ENCODE results near the gene CTDSPL2.
A peak's percentile ranks its signal among the peaks of the same experiment; 100 is the strongest.

- TF ChIP-seq POLR2A (IDR thresholded peaks at IDR 0.05; ENCODE audit: low read depth, low read length), result peak; percentile 87
- no peak for TF ChIP-seq SMC3 (IDR thresholded peaks at IDR 0.05; ENCODE audit: low read depth, low read length)
- peak; percentile 48 for TF ChIP-seq CTCF (conservative IDR thresholded peaks at IDR 0.05; ENCODE audit: low read depth, low read length)
- TF ChIP-seq RAD21 (IDR thresholded peaks at IDR 0.05; ENCODE audit: low read length), result peak; percentile 25
- peak; percentile 28; the same call in 1 of the 2 replicates for TF ChIP-seq MXI1 (IDR thresholded peaks at IDR 0.05; ENCODE audit: borderline replicate concordance, low read depth, low read length)
- TF ChIP-seq RCOR1 (IDR thresholded peaks at IDR 0.05; ENCODE audit: insufficient replicate concordance, low read length), result no peak
Measured at GRCh38 chr15:44426975-44427755, at the start of gene CTDSPL2.

All from IMR-90 (cell line).